ENCODE measurements around the gene RSPO4. TPM values are rescaled to one million over a fixed set of nuclear protein-coding genes. Genes with fewer than 3 reads are reported as not detected.

The RSPO4 gene
- polyA plus RNA-seq, 1 donor (not counting 4 experiments of a cell fraction or from before 2014, with no cell fraction given): not detected

DNA sequence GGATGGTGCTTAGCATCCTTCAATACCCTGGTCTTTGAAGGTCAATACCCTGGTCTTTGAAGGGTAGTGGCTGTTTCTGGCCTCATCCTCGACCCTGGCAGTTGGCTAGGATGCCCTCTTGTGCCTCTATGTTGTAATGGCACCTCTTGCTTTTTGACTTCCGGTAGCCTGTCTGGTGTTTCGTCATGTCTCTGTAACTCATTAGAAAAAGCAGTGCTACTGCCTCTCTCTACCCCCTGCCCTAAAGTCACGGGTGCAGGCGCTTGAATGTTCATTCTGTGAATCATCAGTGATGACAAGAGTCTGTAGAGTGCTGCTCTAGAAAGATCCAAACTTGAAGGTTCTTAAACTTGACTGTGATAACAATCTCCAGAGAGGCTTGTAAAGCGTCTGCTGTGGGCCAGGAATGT, 28.3 kb downstream of the RSPO4 start:
- peak; percentile 4 for DNase-seq (ENCODE audit: low read depth, low spot score)
- Histone ChIP-seq H4K20me1 (ENCODE audit: control insufficient read depth, extremely low read depth, insufficient read depth, low read length) (no peaks in the 10 kb centered on the region), H3K9ac (ENCODE audit: control insufficient read depth, extremely low read depth, insufficient read depth, low read length) (no peak overlapping the region), H3K4me3 (ENCODE audit: control insufficient read depth in 2 of 3, extremely low read depth in 1 of 3, insufficient read depth in 2 of 3, low read depth in 1 of 3, low read length in 3 of 3) (no peak overlapping the region), H3K9me3 (ENCODE audit: control insufficient read depth, low read depth, low read length) (no peaks in the 10 kb centered on the region), H2AFZ (ENCODE audit: control insufficient read depth, low read length) (no peak overlapping the region), H3K27ac (ENCODE audit: control insufficient read depth, insufficient read depth, low read length) (no peak overlapping the region), H3K4me1 (ENCODE audit: control insufficient read depth, extremely low read depth, insufficient read depth, low read length) (peaks cover 4% of the 10 kb centered on the region), H3K9me1 (ENCODE audit: control insufficient read depth, extremely low read depth, insufficient read depth, low read length) (no peaks in the 10 kb centered on the region), H3K79me2 (ENCODE audit: control insufficient read depth, insufficient read depth, low read length) (no peaks in the 10 kb centered on the region), H3K27me3 (ENCODE audit: control insufficient read depth, extremely low read depth, insufficient read depth, low read length) (peaks cover 17% of the 10 kb centered on the region), H3K36me3 (ENCODE audit: control insufficient read depth in 2 of 2, extremely low read depth in 1 of 2, insufficient read depth in 2 of 2, low read length in 2 of 2) (no peaks in the 10 kb centered on the region), H3K4me2 (ENCODE audit: control insufficient read depth, extremely low read depth, insufficient read depth, low read depth, low read length) (no peak overlapping the region)
- FAIRE-seq: no peak
- TF ChIP-seq, protein P1, sequence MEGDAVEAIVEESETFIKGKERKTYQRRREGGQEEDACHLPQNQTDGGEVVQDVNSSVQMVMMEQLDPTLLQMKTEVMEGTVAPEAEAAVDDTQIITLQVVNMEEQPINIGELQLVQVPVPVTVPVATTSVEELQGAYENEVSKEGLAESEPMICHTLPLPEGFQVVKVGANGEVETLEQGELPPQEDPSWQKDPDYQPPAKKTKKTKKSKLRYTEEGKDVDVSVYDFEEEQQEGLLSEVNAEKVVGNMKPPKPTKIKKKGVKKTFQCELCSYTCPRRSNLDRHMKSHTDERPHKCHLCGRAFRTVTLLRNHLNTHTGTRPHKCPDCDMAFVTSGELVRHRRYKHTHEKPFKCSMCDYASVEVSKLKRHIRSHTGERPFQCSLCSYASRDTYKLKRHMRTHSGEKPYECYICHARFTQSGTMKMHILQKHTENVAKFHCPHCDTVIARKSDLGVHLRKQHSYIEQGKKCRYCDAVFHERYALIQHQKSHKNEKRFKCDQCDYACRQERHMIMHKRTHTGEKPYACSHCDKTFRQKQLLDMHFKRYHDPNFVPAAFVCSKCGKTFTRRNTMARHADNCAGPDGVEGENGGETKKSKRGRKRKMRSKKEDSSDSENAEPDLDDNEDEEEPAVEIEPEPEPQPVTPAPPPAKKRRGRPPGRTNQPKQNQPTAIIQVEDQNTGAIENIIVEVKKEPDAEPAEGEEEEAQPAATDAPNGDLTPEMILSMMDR (optimal IDR thresholded peaks at IDR 0.05 in 1 of 3, IDR thresholded peaks at IDR 0.05 in 1 of 3, conservative IDR thresholded peaks at IDR 0.05 in 1 of 3; ENCODE audit: extremely low read depth in 1 of 3, insufficient read depth in 2 of 3, low read length in 3 of 3): peak; percentile 66 to 75 (median 70)
- no peak for TF ChIP-seq EZH2 (IDR thresholded peaks at IDR 0.05; ENCODE audit: low read length)
- dilution Hi-C loops (cut with MboI; ENCODE audit: extremely low pct_ligation_motif_present, low sequenced_read_pairs): no loop called here

DNA sequence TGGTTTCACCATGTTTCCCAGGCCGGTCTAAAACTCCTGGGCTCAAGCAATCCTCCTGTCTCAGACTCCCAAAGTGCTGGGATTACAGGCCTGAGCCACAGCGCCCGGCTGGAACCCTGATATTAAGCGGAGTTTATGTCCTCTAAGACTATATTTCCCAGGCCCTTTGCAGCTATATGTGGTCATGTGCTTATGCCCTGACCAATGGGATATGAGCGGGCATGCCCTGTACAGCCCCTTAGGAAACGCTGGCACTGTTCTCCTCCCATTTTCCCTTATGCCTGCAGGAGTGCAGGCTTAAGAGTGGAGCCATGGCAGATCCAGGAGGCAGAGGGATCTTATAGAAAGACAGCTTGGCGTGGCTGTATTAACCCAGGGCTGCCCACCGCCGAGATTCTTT, 29.9 kb downstream of the RSPO4 start:
- Histone ChIP-seq H3K27me3 (ENCODE audit: control insufficient read depth, extremely low read depth, insufficient read depth, low read length) (peaks cover 16% of the 10 kb centered on the region), H3K9me3 (ENCODE audit: control insufficient read depth, low read depth, low read length) (no peaks in the 10 kb centered on the region), H3K4me3 (ENCODE audit: control insufficient read depth in 2 of 3, extremely low read depth in 1 of 3, insufficient read depth in 2 of 3, low read depth in 1 of 3, low read length in 3 of 3) (no peak overlapping the region), H3K79me2 (ENCODE audit: control insufficient read depth, insufficient read depth, low read length) (no peaks in the 10 kb centered on the region), H3K4me1 (ENCODE audit: control insufficient read depth, extremely low read depth, insufficient read depth, low read length) (peaks cover 4% of the 10 kb centered on the region), H4K20me1 (ENCODE audit: control insufficient read depth, extremely low read depth, insufficient read depth, low read length) (no peaks in the 10 kb centered on the region), H3K4me2 (ENCODE audit: control insufficient read depth, extremely low read depth, insufficient read depth, low read depth, low read length) (no peak overlapping the region), H3K9ac (ENCODE audit: control insufficient read depth, extremely low read depth, insufficient read depth, low read length) (no peak overlapping the region), H3K27ac (ENCODE audit: control insufficient read depth, insufficient read depth, low read length) (no peak overlapping the region), H2AFZ (ENCODE audit: control insufficient read depth, low read length) (no peak overlapping the region), H3K9me1 (ENCODE audit: control insufficient read depth, extremely low read depth, insufficient read depth, low read length) (no peaks in the 10 kb centered on the region), H3K36me3 (ENCODE audit: control insufficient read depth in 2 of 2, extremely low read depth in 1 of 2, insufficient read depth in 2 of 2, low read length in 2 of 2) (no peaks in the 10 kb centered on the region)
- FAIRE-seq (no peak), DNase-seq (ENCODE audit: low read depth, low spot score) (no peak)
- TF ChIP-seq, protein P1 (optimal IDR thresholded peaks at IDR 0.05 in 1 of 3, IDR thresholded peaks at IDR 0.05 in 1 of 3, conservative IDR thresholded peaks at IDR 0.05 in 1 of 3; ENCODE audit: extremely low read depth in 1 of 3, insufficient read depth in 2 of 3, low read length in 3 of 3): no peak
- no peak for TF ChIP-seq EZH2 (IDR thresholded peaks at IDR 0.05; ENCODE audit: low read length)
- dilution Hi-C loops (cut with MboI; ENCODE audit: extremely low pct_ligation_motif_present, low sequenced_read_pairs): no loop called here

Data from keratinocyte (primary cell).